Dedifferentiated amniotic fluid mesenchymal stem cell (primary cell): Measurements from ENCODE around the gene BCAS3.

ENCODE experiments used
- DNase-seq: peaks from one replicate; pipeline ENCODE4 v3.0.0-alpha.2; 2016; ENCODE audit errors: extremely low spot score

Gene BCAS3

DNA sequence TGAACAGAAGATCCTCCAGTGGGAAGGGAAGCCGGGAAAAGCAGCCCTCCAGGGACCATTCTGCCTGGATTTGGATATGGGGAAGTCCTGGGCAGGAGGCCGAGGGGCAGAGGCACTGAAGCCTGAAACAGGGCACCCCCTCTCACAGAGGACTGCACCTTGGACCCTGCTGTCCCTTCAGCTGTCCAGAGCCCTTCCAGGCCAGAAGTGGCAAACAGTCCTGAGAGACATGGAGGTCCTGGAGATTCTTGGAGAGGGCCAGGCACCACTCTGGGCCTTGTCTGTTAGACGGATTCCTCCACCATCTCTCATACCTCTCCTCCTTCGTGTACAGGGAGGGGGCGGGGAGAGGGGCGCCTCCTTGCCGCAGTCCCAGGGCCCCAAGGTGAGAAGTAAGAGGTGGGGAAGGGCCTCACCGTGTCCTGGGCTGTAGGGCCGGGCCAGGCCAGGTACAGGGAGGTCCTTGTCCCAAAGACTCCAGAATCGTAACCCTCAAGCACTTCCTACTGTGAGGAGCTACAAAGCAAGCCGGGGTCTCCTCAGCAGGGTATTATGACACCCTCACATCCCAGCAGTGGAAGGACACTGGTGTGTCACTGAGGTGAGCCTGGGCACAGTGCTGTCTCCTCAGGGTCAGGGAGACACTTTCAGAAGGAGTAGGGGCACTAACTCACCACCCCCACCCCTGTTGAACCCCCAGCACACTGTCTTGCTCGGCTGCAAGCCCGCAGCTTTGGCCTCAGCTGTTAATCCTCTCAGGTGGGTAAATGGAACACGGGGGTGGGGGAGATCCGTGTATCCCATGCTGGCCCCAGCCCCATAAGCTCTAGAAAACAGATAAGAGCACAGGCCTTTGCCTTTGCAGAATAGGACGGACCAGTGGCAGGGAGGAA lies 705.4 kb downstream of the BCAS3 start:
- no peak for DNase-seq

DNA sequence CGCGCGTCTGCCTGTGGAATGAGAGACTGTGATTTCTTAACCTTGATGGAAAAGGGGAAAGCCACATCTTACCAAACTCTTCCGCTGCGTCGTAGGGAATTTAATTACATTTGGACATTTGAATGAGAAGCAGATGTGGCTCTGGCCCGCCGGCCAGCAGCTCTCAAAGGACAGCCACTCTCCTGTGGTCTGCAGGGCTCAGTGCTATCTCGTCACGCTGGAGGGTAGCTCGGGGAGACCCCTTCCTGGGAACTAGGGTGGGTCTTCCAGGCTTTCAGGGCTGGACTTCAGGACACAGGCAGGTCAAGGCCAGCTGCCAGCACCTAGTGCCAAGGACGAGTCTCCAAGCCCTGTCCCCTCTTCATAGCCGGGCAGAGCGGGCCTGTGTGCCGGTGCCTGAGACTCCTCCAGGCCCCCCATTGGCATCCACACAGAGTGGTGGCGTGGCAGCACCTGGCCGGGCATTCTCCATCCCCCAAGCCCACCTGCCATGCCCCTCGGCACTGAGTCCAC lies 706.1 kb downstream of the BCAS3 start:
- DNase-seq = no peak

DNA sequence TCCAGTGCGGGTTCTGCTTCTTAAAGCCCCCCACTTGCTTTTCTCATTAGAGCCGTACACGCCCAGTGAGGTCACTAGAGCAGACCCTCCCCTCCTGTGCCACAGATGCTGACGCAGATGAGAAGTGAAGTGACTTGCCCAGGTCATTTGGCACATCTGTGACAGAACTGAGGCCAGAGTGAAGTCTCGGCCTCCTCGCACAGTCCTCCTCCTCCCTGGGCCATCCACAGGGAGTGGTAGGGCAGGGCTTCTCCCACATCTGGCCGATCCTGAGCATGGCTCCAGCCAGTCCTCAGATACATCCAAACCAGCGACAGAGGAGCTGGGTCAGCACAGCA lies 706.7 kb downstream of the BCAS3 start:
- no peak for DNase-seq

DNA sequence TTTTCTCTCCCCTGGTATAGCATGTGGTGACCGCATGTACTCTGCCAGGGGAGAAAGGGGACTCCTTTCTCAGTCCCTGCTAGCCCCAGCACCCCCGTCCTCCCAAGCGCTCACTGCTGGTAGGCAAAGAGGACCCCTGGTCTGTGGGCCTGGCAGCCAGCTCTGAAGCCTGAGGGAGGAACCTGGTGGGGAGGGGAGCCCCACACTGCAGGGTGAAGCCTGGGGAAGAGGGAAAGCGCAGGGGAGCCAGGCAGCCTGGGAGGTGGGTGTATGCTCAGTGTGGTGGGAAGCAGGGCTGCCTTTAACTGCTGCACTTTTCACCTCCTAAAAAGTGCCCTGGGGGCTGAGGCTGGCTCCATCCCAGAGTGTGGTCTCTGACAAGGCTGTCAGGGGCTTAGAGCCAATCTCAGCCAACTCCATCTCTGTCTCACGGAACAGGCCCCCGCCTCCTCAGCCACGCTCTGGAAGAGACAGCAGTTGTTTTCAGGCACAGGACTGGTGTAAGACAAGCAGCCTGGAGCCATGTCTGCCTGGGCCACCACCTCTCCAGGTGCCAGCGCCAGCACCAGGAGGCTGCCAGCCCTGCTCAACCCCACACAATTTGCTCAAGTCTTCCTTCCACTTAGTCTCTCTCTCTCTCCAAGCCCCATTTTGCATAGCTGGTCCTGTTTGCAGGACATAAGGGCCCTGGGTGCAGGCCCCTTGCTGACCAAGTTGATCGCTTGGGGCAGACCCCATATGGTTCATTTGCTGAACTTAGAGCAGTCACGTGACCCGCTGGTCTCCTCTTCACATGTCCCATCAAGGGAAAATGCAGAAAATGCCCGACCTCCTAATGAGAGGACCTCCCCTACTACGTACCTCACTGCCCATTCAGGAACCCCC lies 707.3 kb downstream of the BCAS3 start:
- DNase-seq = no peak

DNA sequence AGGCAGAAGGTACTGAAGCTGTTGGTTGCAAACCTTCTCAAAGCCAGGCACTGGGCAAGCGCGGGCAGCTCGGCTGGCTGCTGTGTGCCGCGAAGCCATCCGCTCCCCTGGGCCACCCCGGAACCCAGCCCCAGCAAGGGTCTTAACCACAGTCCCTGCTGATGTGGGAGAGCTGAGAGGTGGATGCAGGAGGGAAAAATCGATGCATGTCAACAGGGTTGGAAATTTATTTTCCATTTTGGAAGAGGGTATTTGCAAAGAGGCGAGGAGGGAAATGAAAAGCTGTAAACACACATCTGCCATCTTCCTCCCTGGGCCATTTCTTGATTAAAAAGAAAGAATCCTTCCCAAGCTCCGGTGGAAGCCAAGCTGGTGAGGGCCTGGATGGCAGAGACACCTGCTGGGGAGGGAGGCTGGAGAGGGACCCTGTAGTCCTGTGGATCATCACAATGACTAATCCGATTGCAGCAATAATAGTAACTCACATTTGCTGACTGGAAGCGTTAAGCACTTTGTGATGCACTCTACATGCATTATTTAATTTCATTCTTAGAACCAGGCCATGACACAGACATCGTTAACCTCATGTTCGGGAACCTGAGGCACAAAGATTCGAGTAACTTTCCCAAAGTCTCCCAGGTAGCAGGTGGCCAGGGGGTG lies 708.1 kb downstream of the BCAS3 start:
- DNase-seq = no peak

DNA sequence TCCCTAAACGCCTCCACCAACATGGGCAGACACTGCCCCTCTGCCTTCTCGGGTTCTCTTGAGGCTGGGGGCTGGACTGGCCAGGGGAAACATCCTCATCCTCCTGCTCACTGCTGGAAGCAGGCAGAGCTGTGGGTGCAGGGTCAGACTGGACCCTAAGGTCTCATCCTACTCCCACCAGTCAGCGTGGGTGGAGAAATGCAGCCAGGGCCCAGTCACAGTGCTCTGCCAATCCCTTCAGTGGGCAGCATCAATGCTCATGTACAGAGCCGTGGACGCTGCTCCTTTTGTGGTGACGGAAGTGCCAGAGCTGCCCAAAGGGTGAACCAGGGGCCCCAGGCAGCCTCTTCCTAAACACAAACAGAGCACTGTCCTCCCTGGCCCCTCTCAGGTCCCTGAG lies 708.6 kb downstream of the BCAS3 start:
- no peak for DNase-seq

DNA sequence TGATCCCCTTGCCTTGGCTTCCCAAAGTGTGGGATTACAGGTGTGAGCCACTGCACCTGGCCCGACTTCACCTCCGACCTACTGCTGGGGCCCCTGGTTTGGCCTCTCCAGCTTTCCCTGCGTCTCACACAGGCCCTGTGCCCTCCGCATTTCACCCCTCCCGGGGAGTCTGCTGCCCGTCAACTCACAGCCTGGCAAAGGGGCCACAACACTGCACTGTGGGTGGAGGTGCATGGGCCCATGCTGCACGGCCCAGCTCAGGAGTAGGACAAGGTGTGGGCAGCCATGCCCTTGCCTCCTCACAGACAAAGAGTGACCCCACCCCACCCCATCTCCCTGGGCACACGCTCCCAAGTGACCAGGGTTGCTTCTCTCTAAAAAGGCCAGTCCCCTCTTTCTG lies 709.4 kb downstream of the BCAS3 start:
- no peak for DNase-seq

DNA sequence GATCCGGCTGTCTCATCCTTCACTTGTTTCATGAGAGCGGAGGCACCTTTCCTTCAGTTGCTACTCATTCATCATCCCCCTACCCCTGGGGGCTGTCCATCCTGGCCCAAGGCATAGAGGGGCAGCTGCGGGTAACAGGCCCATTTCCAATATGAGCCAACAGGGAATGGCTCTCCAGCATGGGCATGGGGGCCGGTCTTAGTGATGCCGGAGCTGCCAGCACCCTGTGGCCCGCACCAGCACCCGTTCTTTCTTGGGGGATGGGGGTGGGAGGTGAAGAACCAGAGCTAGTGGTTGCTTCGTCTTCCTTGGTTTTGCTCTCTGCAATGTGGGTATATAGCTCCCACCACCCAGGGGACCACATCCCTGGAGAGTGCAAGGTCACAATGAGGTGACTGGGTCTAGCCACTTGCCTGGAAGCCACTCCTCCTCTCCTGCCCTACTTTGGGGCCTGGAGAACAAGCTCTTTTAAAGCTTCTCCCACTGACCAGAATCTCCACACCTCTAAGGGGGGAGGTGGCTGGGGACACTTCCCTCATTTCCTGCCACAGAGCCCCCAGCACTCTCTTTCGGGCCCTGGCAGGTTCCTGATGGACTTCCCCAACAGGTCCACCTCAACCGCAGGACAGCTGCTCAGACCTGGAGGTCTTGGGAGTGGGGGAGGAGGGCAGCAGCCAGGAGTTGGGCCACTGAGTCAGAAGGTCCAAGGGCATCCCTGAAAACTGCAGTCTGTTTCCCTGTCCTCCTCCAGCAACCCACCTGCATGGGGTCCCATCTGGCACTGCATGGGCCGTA lies 710.1 kb downstream of the BCAS3 start:
- DNase-seq = no peak

DNA sequence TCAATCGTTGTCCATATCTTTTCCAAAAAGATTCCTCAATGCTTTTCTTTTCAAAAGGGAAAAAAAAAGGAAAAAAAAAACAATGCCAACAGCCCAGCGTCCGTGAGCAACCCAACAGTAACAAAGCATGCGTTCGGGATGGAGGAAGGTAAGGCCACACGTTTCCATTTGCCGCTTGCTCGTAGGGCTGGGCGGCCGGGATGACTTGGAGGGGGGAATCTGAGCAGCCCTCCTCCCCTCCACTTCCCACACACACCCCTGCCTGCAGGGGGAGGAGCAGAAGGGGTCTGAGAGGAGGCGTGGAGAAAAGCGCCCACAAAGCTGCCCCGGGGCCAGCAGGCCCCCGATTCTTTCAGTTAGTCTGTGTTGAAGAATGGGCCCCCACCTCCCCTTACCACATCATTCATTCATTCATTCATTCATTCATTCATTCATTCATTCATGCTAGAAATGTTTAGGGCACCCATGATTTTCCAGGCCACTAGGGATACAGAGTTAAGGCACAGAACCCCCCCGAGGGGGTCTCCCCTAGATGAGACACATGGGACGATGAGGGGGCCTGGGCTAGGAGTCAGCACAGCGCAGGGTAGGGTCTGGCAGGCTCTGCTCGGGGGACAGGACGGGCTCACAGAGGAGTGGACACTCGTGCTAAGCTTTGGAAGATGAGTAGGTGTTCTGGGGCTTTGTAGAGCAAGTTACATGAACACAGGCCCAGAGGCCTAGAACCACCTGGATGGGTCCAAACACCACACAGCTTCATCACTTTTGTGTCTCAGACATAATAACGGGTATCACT lies 711.1 kb downstream of the BCAS3 start:
- DNase-seq = no peak

DNA sequence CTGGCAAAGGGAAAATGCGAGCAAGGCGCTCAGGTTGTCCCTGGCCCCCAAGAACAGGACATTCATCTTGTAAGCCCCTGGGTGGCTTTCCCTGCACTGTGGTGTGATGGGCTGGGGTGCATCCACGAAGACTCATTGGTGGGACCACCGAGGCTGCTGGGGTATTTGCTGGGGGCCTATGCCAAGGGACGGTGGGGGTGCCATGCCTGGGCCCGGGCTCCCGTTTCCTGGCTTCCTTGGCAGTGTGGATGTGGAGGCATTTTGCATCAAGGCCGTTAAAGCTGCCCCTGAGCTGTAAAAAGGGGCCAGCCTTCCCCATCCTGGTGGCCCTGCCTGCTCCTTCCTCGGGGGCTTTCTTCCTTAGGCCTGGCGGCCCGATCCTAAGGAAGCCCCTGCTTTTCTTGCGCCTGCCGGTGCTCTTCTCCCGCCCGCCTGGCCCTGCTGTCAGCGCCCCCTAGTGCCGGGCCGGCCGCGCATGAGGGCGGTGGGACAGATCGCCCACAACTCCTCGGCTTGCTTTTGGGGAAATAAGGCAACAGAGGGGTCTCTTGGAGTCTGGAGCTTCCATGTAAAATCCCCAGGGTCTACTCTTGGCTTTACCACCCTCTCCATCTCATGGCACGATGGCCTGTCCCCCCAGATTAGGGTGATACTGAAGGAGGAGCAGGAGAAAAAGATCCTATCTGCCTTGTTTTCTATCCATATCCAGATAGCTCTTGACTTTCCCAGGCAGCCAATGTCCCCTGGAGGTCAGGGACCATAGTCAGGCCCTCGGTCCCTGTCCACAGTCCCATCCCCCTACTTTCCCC lies 712.2 kb downstream of the BCAS3 start:
- DNase-seq = no peak

DNA sequence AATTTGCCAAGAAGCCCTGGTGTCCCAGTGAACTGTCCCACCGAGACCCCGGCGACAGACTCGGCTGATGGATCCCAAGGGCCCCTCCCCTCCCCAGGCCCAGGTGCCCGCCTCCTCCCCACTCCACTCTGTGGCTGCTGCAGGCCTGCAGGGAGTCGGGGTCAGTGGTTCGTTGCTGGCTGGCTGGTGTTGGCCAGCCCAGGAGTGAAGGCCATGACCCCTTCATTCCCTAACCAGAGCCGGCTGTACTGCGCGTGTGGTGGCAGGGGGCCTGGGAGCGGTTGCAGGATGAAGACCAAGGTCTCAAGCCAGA lies 712.8 kb downstream of the BCAS3 start:
- no peak for DNase-seq

DNA sequence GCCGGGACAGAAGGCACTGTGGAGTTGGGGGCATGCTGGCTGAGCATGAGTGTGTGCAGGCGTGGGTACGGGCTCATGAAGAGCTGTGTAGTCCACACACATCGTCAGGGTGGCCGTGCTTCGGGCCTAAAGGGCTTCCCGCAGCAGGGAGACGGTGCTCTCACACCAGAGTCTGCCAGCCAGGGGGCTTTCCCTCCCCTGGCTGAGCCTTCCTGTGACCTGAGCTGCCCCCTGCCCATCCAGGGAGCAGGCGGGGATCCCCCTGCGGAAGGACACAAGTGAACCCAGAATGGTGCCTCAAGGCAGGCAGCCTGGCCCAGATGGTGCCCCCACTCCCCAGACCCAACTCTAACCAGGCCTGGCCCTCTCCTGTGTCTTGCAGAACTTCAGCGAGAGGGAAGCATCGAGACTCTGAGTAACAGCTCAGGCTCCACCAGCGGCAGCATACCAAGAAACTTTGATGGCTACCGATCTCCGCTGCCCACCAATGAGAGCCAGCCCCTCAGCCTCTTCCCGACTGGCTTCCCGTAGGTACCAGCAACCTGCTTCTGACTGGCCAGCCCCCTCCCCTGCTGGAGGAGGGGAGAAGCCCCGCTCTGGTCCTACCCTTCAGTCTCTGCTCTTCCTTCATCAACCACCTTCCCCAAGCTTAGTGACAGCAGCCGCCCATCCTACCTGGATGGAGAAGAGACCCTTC lies 714.1 kb downstream of the BCAS3 start:
- DNase-seq = no peak

DNA sequence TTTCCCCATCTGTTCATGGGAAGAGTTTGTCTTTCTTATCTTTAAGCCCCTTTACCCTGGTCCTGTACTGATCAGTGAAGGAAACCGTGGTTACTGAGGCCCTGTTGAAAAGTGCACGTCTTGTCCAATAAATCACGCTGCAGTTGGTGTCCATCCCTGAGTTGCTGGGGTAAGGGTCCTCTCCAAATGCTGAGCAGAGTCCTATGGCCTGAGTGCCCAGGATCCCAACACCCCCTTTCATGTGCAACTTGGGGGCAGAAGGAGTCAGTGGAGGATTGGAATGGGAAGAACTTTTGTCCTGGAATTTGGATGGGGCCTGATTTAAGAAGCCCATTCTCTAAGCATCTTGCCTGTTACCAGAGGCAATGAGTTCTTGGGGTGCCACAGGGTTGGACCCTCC lies 715.0 kb downstream of the BCAS3 start:
- DNase-seq = no peak

DNA sequence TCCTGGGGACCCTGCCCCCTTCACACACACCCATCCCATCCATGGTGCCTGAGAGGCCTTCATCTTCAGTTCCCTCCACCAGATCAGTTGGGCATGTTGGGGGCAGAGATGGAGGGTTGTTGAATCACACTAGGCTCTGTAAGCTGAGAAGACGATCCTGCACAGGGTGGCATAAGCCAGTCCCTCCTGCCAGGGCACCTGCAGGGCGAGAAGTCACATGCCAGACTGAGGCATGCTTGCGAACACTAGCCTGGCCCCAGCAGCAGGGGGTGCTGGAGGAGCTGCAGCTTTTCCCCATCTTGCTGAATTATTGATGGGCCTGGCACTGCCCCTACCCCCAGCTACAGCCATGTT lies 715.9 kb downstream of the BCAS3 start:
- DNase-seq = no peak

DNA sequence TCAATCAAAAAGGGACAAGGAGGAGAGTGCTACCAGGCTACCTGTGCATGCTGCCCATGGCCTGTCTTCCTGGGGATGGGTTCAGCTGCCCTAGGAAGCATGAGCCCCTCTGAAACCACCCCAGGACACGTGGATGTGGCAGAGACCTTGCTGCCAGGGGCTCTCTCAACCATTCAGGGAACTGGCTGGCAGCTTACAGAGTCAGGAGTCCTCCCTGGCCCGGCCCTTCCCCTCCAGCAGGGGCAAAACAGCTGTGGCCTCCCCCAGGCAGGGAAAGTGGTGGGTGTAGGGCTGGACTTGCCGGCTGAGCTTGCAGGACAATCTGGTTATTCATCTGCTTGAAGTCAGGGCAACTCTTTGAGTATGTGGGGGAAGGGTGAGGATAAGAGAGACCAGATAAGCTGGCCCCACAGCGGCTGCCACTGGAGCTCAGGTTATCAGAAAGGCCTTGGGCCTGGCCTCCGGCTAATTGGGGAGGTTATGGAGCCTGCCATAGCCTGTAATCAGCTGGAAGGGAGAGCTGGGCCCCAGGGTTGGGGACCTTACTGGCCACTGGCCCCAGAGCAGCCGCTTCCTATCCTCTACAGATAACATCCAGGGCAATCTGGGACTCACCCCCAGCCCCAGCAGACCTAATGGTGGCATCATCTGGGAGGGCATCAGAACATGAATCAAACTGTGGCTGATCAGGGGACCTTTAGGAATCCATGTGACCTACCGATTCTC lies 716.4 kb downstream of the BCAS3 start:
- DNase-seq = no peak

DNA sequence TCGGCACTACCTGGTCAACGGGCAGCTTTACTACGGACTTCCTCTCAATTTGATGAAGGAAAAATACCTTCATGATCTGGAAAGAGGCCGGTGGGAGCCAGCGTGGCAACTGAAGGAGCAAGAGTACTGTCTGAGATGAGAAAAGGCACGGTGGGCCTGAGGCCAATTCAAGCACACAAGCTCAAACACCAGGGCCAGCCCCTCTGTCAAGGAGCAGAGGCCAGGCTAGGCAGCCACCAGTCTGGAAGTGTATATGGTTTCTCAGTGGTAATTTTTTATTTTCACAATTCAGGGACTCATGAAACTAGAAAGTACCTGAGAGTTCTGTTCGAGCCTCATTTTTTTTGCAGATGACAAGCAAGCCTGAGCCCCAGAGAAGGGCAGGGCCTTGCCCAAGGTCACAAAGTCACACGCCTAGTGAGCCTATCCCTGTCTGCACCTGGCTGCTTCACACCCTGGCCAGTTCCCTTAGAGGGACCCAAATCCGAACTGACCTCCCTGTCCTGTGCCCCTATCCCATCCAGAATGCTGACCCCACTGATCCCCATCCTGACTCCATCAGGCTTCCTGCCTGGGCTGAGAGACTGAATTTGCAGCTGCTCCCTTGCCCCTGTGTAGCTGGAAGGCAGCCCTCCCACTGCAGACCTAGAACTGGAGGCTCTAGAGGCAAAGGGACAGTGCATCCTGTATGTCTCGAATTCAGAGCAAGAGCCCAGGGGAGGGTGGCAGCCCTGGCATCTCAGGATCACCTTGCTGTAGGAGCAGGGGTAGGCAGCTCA lies 717.2 kb downstream of the BCAS3 start:
- DNase-seq = no peak

DNA sequence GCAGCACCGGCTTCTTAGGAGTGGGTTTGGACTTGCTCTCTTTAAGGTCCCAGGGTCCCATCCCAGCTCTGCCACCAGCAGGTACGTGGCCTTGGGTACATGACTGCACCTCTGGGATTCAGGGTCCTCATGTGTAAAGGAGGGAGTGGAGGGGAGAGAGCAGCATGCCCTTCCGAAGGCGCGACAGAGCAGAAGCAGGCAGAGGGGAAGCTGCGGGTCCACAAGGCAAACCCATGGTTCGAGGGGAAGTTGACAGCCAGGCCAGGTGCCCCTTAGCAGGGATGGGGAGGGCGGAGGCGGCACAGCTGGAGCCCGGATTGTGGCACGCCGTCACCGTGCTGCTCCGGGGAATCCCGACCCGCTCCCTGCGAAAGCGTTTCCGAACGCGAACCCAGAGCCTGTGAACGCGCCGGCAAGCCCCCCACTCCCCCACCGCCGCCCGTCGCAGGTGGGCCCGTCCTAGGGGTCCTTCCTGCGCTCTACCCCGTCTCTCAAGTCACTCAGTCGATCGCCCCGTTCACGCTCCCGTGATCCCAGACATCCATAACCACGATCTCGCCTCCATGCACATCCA lies 717.8 kb downstream of the BCAS3 start:
- DNase-seq = no peak
